ENCODE results near the gene LYPD6B. TPM values are rescaled to one million over a fixed set of nuclear protein-coding genes. Genes with fewer than 3 reads are reported as not detected.

LYPD6B gene
- polyA plus RNA-seq, 1 of the 3 experiments (the other 2 are of a cell fraction) = 18.2 TPM

GRCh38 chr2:149155988-149156387 lies 117.5 kb downstream of the LYPD6B start:
- Histone ChIP-seq H3K9me3 (no peaks in the 10 kb centered on the region), H3K4me3 (ENCODE audit: low read depth in 2 of 2, low read length in 1 of 2) (no peak overlapping the region), H3F3A (replicated peaks; ENCODE audit: insufficient read depth) (no peaks in the 10 kb centered on the region), H3K27ac (ENCODE audit: low read depth in 2 of 2, low read length in 1 of 2) (no peak overlapping the region), H3K79me2 (ENCODE audit: insufficient read depth) (no peaks in the 10 kb centered on the region), H3K36me3 (replicated peaks in 1 of 2; ENCODE audit: control insufficient read depth in 1 of 2, insufficient read depth in 2 of 2, low read length in 1 of 2) (no peaks in the 10 kb centered on the region), H3K27me3 (ENCODE audit: insufficient read depth) (no peaks in the 10 kb centered on the region), H4K20me1 (ENCODE audit: insufficient read depth) (no peaks in the 10 kb centered on the region), H3K9me2 (0 out of 2 replicates have a peak, but pooled peaks cover under 1% of the 10 kb centered on the region), H3K4me1 (ENCODE audit: control insufficient read depth in 1 of 2, insufficient read depth in 2 of 2, low read depth in 1 of 2, low read length in 1 of 2) (no peaks in the 10 kb centered on the region; a peak in 2 of 4 replicates), H3K4me2 (no peak overlapping the region), H2AFZ (ENCODE audit: low read depth) (no peak overlapping the region), H3K9ac (no peak overlapping the region)
- DNase-seq = no peak
- ChIA-PET CTCF (interaction anchor here (1.2 kb wide), 1 partner anchor 42 kb away, joined by 3 read pairs; no protein-coding TSS in a partner anchor), POLR2A (no interaction called here)
- TF ChIP-seq RAD21 (IDR thresholded peaks at IDR 0.05; ENCODE audit: low read length) = no peak
- TF ChIP-seq, protein P1, sequence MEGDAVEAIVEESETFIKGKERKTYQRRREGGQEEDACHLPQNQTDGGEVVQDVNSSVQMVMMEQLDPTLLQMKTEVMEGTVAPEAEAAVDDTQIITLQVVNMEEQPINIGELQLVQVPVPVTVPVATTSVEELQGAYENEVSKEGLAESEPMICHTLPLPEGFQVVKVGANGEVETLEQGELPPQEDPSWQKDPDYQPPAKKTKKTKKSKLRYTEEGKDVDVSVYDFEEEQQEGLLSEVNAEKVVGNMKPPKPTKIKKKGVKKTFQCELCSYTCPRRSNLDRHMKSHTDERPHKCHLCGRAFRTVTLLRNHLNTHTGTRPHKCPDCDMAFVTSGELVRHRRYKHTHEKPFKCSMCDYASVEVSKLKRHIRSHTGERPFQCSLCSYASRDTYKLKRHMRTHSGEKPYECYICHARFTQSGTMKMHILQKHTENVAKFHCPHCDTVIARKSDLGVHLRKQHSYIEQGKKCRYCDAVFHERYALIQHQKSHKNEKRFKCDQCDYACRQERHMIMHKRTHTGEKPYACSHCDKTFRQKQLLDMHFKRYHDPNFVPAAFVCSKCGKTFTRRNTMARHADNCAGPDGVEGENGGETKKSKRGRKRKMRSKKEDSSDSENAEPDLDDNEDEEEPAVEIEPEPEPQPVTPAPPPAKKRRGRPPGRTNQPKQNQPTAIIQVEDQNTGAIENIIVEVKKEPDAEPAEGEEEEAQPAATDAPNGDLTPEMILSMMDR (IDR thresholded peaks at IDR 0.05) = no peak
- TF ChIP-seq YY1 (IDR thresholded peaks at IDR 0.05; ENCODE audit: low read depth) = no peak
- TF ChIP-seq USF2 (IDR thresholded peaks at IDR 0.05; ENCODE audit: borderline replicate concordance, low read depth, low read length) = no peak
- TF ChIP-seq JUND (IDR thresholded peaks at IDR 0.05) = no peak
- TF ChIP-seq, protein P2, sequence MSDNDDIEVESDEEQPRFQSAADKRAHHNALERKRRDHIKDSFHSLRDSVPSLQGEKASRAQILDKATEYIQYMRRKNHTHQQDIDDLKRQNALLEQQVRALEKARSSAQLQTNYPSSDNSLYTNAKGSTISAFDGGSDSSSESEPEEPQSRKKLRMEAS (IDR thresholded peaks at IDR 0.05; ENCODE audit: low read depth) = no peak
- TF ChIP-seq SIN3A (IDR thresholded peaks at IDR 0.05; ENCODE audit: borderline replicate concordance, low read depth, low read length) = no peak
- no peak for TF ChIP-seq NRF1 (IDR thresholded peaks at IDR 0.05; ENCODE audit: low read depth, low read length)
- TF ChIP-seq GABPA (IDR thresholded peaks at IDR 0.05; ENCODE audit: low read depth) = no peak
- TF ChIP-seq RXRA (IDR thresholded peaks at IDR 0.05; ENCODE audit: borderline replicate concordance, low read depth) = no peak
- no peak for TF ChIP-seq TEAD4 (IDR thresholded peaks at IDR 0.05; ENCODE audit: borderline replicate concordance, insufficient read depth)
- TF ChIP-seq EP300 (IDR thresholded peaks at IDR 0.05; ENCODE audit: borderline replicate concordance in 1 of 2, low read depth in 1 of 2, low read length in 1 of 2) = no peak
- TF ChIP-seq RCOR1 (IDR thresholded peaks at IDR 0.05; ENCODE audit: low read length) = no peak
- no peak for TF ChIP-seq CHD2 (IDR thresholded peaks at IDR 0.05; ENCODE audit: low read length, partially characterized antibody)
- no peak for TF ChIP-seq POLR2AphosphoS5 (IDR thresholded peaks at IDR 0.05; ENCODE audit: low read depth, low read length)
- TF ChIP-seq MEF2A (IDR thresholded peaks at IDR 0.05; ENCODE audit: borderline replicate concordance, low read depth) = no peak
- 60% methylated on average over 2 of the region's 2 CpGs for WGBS (ENCODE audit: low lambda C conversion rate)

All from SK-N-SH (cell line).